ENCODE measurements around the gene RGS6. TPM values are rescaled to one million over a fixed set of nuclear protein-coding genes. Genes with fewer than 3 reads are reported as not detected.

The RGS6 gene
- total RNA-seq, 2 donors from 2014 or later: 1.4 to 4.7 TPM

GRCh38 chr14:72562300-72562699, 630.1 kb downstream of the RGS6 start:
- no peaks in the 10 kb centered on the region for H3K36me3 ChIP-seq
- H3K27ac ChIP-seq: no peak overlapping the region
- ATAC-seq (ENCODE audit: insufficient number of reproducible peaks, low FRiP score, low read depth) (no peak), DNase-seq (ENCODE audit: low spot score) (no peak)
- TF ChIP-seq CTCF (IDR thresholded peaks at IDR 0.05): no peak
- peaks cover 11 to 48% of the 10 kb centered on the region in 2 donors for H3K4me1 ChIP-seq (ENCODE audit: control insufficient read depth in 1 of 2, low read depth in 2 of 2)
- H3K4me3 ChIP-seq: no peak overlapping the region
- no peaks in the 10 kb centered on the region for H3K27me3 ChIP-seq (replicated peaks; ENCODE audit: insufficient read depth)
- no peaks in the 10 kb centered on the region for H3K9me3 ChIP-seq

GRCh38 chr14:72563676-72564075, 631.4 kb downstream of the RGS6 start:
- Histone ChIP-seq H3K4me3 (no peak overlapping the region), H3K27ac (no peak overlapping the region), H3K4me1 (ENCODE audit: control insufficient read depth in 1 of 2, low read depth in 2 of 2) (peaks cover 11 to 40% of the 10 kb centered on the region in 2 donors), H3K9me3 (no peaks in the 10 kb centered on the region), H3K36me3 (no peaks in the 10 kb centered on the region), H3K27me3 (replicated peaks; ENCODE audit: insufficient read depth) (no peaks in the 10 kb centered on the region)
- ATAC-seq (ENCODE audit: insufficient number of reproducible peaks, low FRiP score, low read depth): no peak
- TF ChIP-seq CTCF (IDR thresholded peaks at IDR 0.05): no peak
- no peak for DNase-seq (ENCODE audit: low spot score)

GRCh38 chr14:72565149-72565559, 632.9 kb downstream of the RGS6 start:
- no peak for TF ChIP-seq CTCF (IDR thresholded peaks at IDR 0.05)
- DNase-seq (ENCODE audit: low spot score) (no peak), ATAC-seq (ENCODE audit: insufficient number of reproducible peaks, low FRiP score, low read depth) (peak; percentile 64)
- no peaks in the 10 kb centered on the region for H3K36me3 ChIP-seq
- no peaks in the 10 kb centered on the region for H3K27me3 ChIP-seq (replicated peaks; ENCODE audit: insufficient read depth)
- H3K9me3 ChIP-seq: no peaks in the 10 kb centered on the region
- no peak overlapping the region for H3K4me3 ChIP-seq
- H3K4me1 ChIP-seq (ENCODE audit: control insufficient read depth in 1 of 2, low read depth in 2 of 2): peaks cover 8 to 26% of the 10 kb centered on the region in 2 donors
- H3K27ac ChIP-seq: peak overlapping the region; percentile 36 to 57

- H3K27me3 ChIP-seq (replicated peaks; ENCODE audit: insufficient read depth): no peaks in the 10 kb centered on the region
- no peaks in the 10 kb centered on the region for H3K9me3 ChIP-seq
- H3K27ac ChIP-seq: peak overlapping the region; percentile 36 to 57
- H3K36me3 ChIP-seq: no peaks in the 10 kb centered on the region
- no peak overlapping the region for H3K4me3 ChIP-seq
- DNase-seq (ENCODE audit: low spot score) (no peak), ATAC-seq (ENCODE audit: insufficient number of reproducible peaks, low FRiP score, low read depth) (no peak)
- H3K4me1 ChIP-seq (ENCODE audit: control insufficient read depth in 1 of 2, low read depth in 2 of 2): peaks cover 8 to 19% of the 10 kb centered on the region in 2 donors
- no peak for TF ChIP-seq CTCF (IDR thresholded peaks at IDR 0.05)
These were observed 633.7 kb downstream of the RGS6 start for GRCh38 chr14:72565917-72566316.

- H3K4me3 ChIP-seq: no peak overlapping the region
- no peaks in the 10 kb centered on the region for H3K27me3 ChIP-seq (replicated peaks; ENCODE audit: insufficient read depth)
- no peaks in the 10 kb centered on the region for H3K9me3 ChIP-seq
- no peak for ATAC-seq (ENCODE audit: insufficient number of reproducible peaks, low FRiP score, low read depth)
- DNase-seq (ENCODE audit: low spot score): no peak
- H3K27ac ChIP-seq: no peak overlapping the region
- no peaks in the 10 kb centered on the region for H3K36me3 ChIP-seq
- no peak for TF ChIP-seq CTCF (IDR thresholded peaks at IDR 0.05)
- peaks cover 8 to 19% of the 10 kb centered on the region in 2 donors for H3K4me1 ChIP-seq (ENCODE audit: control insufficient read depth in 1 of 2, low read depth in 2 of 2)
These were observed 635.0 kb downstream of the RGS6 start for GRCh38 chr14:72567226-72567625.
